GM23338 (cell line): ENCODE results near the gene KEL. TPM values are rescaled to one million over a fixed set of nuclear protein-coding genes. Genes with fewer than 3 reads are reported as not detected.

ENCODE experiments used
- ATAC-seq: fragments of 200-7000 bp; cut with Tn5 transposase; 3 replicates; pipeline ENCODE4 v1.9.1; 2020
- DNase-seq: peaks from one replicate; pipeline ENCODE4 v3.0.0-alpha.2; 2015; ENCODE audit warnings: low spot score
- H2AFZ ChIP-seq: fragments of 200-600 bp; sonication (generic); 2 replicates; pipeline ENCODE4 v1.8.0; 2016; ENCODE audit warnings: antibody characterized with exemption, mild to moderate bottlenecking, moderate library complexity
- H3F3A ChIP-seq: fragments of 200-600 bp; sonication (generic); replicated peaks from 2 replicates; pipeline ENCODE4 v1.8.0; 2017; ENCODE audit warnings: antibody characterized with exemption, mixed run types, low read depth
- H3K27ac ChIP-seq: fragments of 200-600 bp; sonication (generic); 2 replicates; pipeline ENCODE4 v1.6.1; 2016; ENCODE audit warnings: low read depth
- H3K27me3 ChIP-seq: fragments of 200-600 bp; sonication (generic); 2 replicates; pipeline ENCODE4 v1.8.0; 2016; ENCODE audit warnings: mild to moderate bottlenecking, mixed run types, moderate library complexity; ENCODE audit not compliant: insufficient read depth
- H3K36me3 ChIP-seq: fragments of 200-600 bp; sonication (generic); 2 replicates; pipeline ENCODE4 v1.8.0; 2016; ENCODE audit warnings: mild to moderate bottlenecking; ENCODE audit not compliant: insufficient read depth
- H3K4me1 ChIP-seq: fragments of 200-600 bp; sonication (generic); 2 replicates; pipeline ENCODE4 v1.8.0; 2016; ENCODE audit warnings: mild to moderate bottlenecking, moderate library complexity; ENCODE audit not compliant: insufficient read depth
- H3K4me2 ChIP-seq: fragments of 200-600 bp; sonication (generic); 2 replicates; pipeline ENCODE4 v1.7.1; 2017; ENCODE audit warnings: mixed run types
- H3K4me3 ChIP-seq: fragments of 200-600 bp; sonication (generic); 2 replicates; pipeline ENCODE4 v1.6.1; 2016; ENCODE audit warnings: mixed run types
- H3K79me2 ChIP-seq: fragments of 200-600 bp; sonication (generic); replicated peaks from 2 replicates; pipeline ENCODE4 v1.8.0; 2017; ENCODE audit warnings: mild to moderate bottlenecking; ENCODE audit not compliant: insufficient read depth
- H3K9me2 ChIP-seq: fragments of 200-600 bp; sonication (generic); 2 replicates; pipeline ENCODE4 v1.8.0; 2017; ENCODE audit not compliant: insufficient read depth
- H4K20me1 ChIP-seq: fragments of 200-600 bp; sonication (generic); replicated peaks from 2 replicates; pipeline ENCODE4 v1.8.0; 2017; ENCODE audit warnings: mild to moderate bottlenecking; ENCODE audit not compliant: insufficient read depth
- H3K27ac Mint-ChIP-seq: 2 replicates; pipeline ENCODE4 v1.8.0; 2020; ENCODE audit warnings: inconsistent platforms, mild to moderate bottlenecking, moderate library complexity, mixed read lengths
- H3K27me3 Mint-ChIP-seq: 3 replicates; pipeline ENCODE4 v1.8.0; 2022; ENCODE audit warnings: low read depth, mild to moderate bottlenecking, moderate library complexity, mixed read lengths, inconsistent platforms; ENCODE audit not compliant: insufficient read depth, poor library complexity
- H3K36me3 Mint-ChIP-seq: 3 replicates; pipeline ENCODE4 v1.8.0; 2021; ENCODE audit warnings: low read depth, mild to moderate bottlenecking, inconsistent platforms, moderate library complexity, mixed read lengths
- H3K4me1 Mint-ChIP-seq: 3 replicates; pipeline ENCODE4 v1.8.0; 2020; ENCODE audit warnings: mild to moderate bottlenecking, inconsistent platforms, mixed read lengths
- H3K4me3 Mint-ChIP-seq: 3 replicates; pipeline ENCODE4 v1.8.0; 2021; ENCODE audit warnings: moderate library complexity, mild to moderate bottlenecking, inconsistent platforms, mixed read lengths
- H3K9me3 Mint-ChIP-seq: 3 replicates; pipeline ENCODE4 v1.8.0; 2020; ENCODE audit warnings: moderate library complexity, mild to moderate bottlenecking, inconsistent platforms, mixed read lengths
- CREB1 ChIP-seq: fragments of 250-450 bp; sonication (Bioruptor Pico); IDR thresholded peaks from 2 replicates; pipeline ENCODE4 v1.5.0; 2020; ENCODE audit warnings: low read depth, mild to moderate bottlenecking, moderate library complexity
- EZH2 ChIP-seq: fragments of 200-600 bp; sonication (generic); IDR thresholded peaks from one replicate; pipeline ENCODE4 v1.8.0; 2017; ENCODE audit warnings: antibody characterized with exemption, mild to moderate bottlenecking, low read depth; ENCODE audit not compliant: unreplicated experiment
- EZH2phosphoT487 ChIP-seq: fragments of 200-600 bp; sonication (generic); IDR thresholded peaks from one replicate; pipeline ENCODE4 v1.8.1; 2018; ENCODE audit warnings: antibody characterized with exemption; ENCODE audit not compliant: unreplicated experiment
- NANOG ChIP-seq: IDR thresholded peaks from 2 replicates; pipeline ENCODE4 v1.6.1; 2016; ENCODE audit warnings: antibody characterized with exemption, borderline replicate concordance
- POLR2AphosphoS5 ChIP-seq: IDR thresholded peaks from 2 replicates; pipeline ENCODE4 v1.6.1; 2016; ENCODE audit warnings: antibody characterized with exemption, low read depth
- STAT1 ChIP-seq: IDR thresholded peaks from one replicate; pipeline ENCODE4 v1.6.1; 2016; ENCODE audit warnings: antibody characterized with exemption; ENCODE audit not compliant: unreplicated experiment
- ZNF331 ChIP-seq: fragments of 250-450 bp; sonication (Bioruptor Pico); IDR thresholded peaks from 2 replicates; pipeline ENCODE4 v1.5.0; 2020; ENCODE audit warnings: low read depth, mild to moderate bottlenecking, moderate library complexity
- polyA plus RNA-seq: library from polyadenylated mRNA; unstranded; fragments of >200 nt; fragmentation: Nextera tagmentation; extraction: Ambion mirVana; gene quantifications from 2 replicates; pipeline ENCODE4 v1.2.1, GENCODE V29; 2016
- total RNA-seq: library from RNA; depleted of rRNA; stranded (reverse); fragments of >200 nt; shearing (Covaris generic); gene quantifications from 2 replicates; pipeline ENCODE4 v1.2.3, GENCODE V29; 2014
- TF ChIP-seq, protein P1 (sequence below), 2 experiments: fragments of 200-600 bp in 1 of 2; sonication (generic) in 1 of 2; conservative IDR thresholded peaks; 2 replicates each; pipeline versions ENCODE4 v1.5.1 to v1.6.1; 2016 to 2017; ENCODE audit warnings: antibody characterized with exemption in 2 of 2, low read depth in 2 of 2, mild to moderate bottlenecking in 2 of 2, moderate library complexity in 1 of 2
- TF ChIP-seq, protein P2 (sequence below): IDR thresholded peaks from one replicate; pipeline ENCODE4 v1.6.1; 2018; ENCODE audit warnings: antibody characterized with exemption; ENCODE audit not compliant: unreplicated experiment
- TF ChIP-seq, protein P3 (sequence below): IDR thresholded peaks from 2 replicates; pipeline ENCODE4 v1.6.1; 2016; ENCODE audit warnings: antibody characterized with exemption

The KEL gene
- total and polyA plus RNA-seq, 2 experiments from 2014 or later: 1.2 to 3.6 TPM

DNA sequence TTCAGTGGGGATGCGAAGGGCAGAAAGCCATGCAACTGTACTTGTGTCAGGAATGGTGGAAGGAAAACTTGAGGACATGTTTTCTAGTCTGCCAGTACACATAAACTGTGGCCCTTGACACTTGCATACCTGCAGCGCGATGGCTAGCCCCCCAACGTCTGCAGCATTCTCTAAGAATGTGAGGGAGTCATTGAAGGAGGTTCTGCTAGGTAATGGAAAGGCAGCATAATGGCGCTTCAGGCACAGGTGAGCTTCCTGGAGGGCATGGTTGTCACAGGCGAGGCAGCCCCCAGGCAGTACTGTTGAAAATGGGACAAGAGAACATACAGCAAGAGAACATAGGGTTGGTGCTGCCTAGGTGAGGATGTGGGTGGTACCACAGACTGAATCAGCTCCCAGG, 19.4 kb downstream of the KEL start:
- no peak overlapping the region for H3K27ac Mint-ChIP-seq
- Histone ChIP-seq H3K79me2 (no peaks in the 10 kb centered on the region), H3K36me3 (no peaks in the 10 kb centered on the region), H2AFZ (no peak overlapping the region), H3K4me3 (no peak overlapping the region), H3K27ac (no peak overlapping the region), H3K4me2 (no peak overlapping the region), H3K4me1 (no peaks in the 10 kb centered on the region), H3F3A (no peaks in the 10 kb centered on the region), H3K27me3 (no peaks in the 10 kb centered on the region), H4K20me1 (no peaks in the 10 kb centered on the region), H3K9me2 (0 out of 2 replicates have a peak, but pooled peaks cover 7% of the 10 kb centered on the region)
- no peak for DNase-seq
- H3K4me1 Mint-ChIP-seq: peaks cover 3% of the 10 kb centered on the region
- no peak overlapping the region for H3K4me3 Mint-ChIP-seq
- H3K9me3 Mint-ChIP-seq: no peaks in the 10 kb centered on the region
- ATAC-seq: no peak
- TF ChIP-seq STAT1: no peak
- H3K27me3 Mint-ChIP-seq: peaks cover 5% of the 10 kb centered on the region
- H3K36me3 Mint-ChIP-seq: no peaks in the 10 kb centered on the region

DNA sequence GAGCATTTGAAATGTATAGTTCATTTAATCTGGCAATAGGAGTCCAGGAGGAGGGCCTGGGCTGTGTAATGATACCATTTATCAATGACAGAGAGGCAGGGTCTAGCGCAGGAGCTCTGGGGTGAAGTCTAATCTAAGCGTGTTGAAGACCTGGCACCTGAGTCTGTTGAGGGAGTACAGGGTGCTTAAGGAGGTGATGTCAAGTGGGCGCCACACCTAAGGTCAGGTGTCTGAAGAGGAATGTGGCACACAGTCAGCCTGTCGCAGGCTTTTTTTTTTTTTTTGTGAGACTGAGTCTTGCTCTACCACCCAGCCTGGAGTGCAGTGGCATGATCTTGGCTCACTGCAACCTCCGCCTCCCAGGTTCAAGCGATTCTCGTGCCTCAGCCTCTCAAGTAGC, 20.6 kb downstream of the KEL start:
- Histone ChIP-seq H3K79me2 (no peaks in the 10 kb centered on the region), H2AFZ (no peak overlapping the region), H3K4me3 (no peak overlapping the region), H3F3A (no peaks in the 10 kb centered on the region), H3K4me2 (no peak overlapping the region), H3K27ac (no peak overlapping the region), H3K36me3 (no peaks in the 10 kb centered on the region), H3K4me1 (no peaks in the 10 kb centered on the region), H4K20me1 (no peaks in the 10 kb centered on the region), H3K9me2 (0 out of 2 replicates have a peak, but pooled peaks cover 7% of the 10 kb centered on the region), H3K27me3 (no peaks in the 10 kb centered on the region)
- ATAC-seq (no peak), DNase-seq (no peak)
- no peaks in the 10 kb centered on the region for H3K9me3 Mint-ChIP-seq
- H3K36me3 Mint-ChIP-seq: no peaks in the 10 kb centered on the region
- no peak overlapping the region for H3K4me3 Mint-ChIP-seq
- peaks cover 3% of the 10 kb centered on the region for H3K4me1 Mint-ChIP-seq
- H3K27ac Mint-ChIP-seq: no peak overlapping the region
- H3K27me3 Mint-ChIP-seq: peaks cover 6% of the 10 kb centered on the region
- TF ChIP-seq, protein P1, sequence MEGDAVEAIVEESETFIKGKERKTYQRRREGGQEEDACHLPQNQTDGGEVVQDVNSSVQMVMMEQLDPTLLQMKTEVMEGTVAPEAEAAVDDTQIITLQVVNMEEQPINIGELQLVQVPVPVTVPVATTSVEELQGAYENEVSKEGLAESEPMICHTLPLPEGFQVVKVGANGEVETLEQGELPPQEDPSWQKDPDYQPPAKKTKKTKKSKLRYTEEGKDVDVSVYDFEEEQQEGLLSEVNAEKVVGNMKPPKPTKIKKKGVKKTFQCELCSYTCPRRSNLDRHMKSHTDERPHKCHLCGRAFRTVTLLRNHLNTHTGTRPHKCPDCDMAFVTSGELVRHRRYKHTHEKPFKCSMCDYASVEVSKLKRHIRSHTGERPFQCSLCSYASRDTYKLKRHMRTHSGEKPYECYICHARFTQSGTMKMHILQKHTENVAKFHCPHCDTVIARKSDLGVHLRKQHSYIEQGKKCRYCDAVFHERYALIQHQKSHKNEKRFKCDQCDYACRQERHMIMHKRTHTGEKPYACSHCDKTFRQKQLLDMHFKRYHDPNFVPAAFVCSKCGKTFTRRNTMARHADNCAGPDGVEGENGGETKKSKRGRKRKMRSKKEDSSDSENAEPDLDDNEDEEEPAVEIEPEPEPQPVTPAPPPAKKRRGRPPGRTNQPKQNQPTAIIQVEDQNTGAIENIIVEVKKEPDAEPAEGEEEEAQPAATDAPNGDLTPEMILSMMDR (conservative IDR thresholded peaks at IDR 0.05; ENCODE audit: low read depth in 2 of 2): no peak
- TF ChIP-seq, protein P2, sequence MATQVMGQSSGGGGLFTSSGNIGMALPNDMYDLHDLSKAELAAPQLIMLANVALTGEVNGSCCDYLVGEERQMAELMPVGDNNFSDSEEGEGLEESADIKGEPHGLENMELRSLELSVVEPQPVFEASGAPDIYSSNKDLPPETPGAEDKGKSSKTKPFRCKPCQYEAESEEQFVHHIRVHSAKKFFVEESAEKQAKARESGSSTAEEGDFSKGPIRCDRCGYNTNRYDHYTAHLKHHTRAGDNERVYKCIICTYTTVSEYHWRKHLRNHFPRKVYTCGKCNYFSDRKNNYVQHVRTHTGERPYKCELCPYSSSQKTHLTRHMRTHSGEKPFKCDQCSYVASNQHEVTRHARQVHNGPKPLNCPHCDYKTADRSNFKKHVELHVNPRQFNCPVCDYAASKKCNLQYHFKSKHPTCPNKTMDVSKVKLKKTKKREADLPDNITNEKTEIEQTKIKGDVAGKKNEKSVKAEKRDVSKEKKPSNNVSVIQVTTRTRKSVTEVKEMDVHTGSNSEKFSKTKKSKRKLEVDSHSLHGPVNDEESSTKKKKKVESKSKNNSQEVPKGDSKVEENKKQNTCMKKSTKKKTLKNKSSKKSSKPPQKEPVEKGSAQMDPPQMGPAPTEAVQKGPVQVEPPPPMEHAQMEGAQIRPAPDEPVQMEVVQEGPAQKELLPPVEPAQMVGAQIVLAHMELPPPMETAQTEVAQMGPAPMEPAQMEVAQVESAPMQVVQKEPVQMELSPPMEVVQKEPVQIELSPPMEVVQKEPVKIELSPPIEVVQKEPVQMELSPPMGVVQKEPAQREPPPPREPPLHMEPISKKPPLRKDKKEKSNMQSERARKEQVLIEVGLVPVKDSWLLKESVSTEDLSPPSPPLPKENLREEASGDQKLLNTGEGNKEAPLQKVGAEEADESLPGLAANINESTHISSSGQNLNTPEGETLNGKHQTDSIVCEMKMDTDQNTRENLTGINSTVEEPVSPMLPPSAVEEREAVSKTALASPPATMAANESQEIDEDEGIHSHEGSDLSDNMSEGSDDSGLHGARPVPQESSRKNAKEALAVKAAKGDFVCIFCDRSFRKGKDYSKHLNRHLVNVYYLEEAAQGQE: no peak
- TF ChIP-seq CREB1 (no peak), POLR2AphosphoS5 (no peak), STAT1 (no peak), EZH2 (no peak), NANOG (no peak), EZH2phosphoT487 (no peak), ZNF331 (CRISPR knock-in tag) (no peak)
- TF ChIP-seq, protein P3, sequence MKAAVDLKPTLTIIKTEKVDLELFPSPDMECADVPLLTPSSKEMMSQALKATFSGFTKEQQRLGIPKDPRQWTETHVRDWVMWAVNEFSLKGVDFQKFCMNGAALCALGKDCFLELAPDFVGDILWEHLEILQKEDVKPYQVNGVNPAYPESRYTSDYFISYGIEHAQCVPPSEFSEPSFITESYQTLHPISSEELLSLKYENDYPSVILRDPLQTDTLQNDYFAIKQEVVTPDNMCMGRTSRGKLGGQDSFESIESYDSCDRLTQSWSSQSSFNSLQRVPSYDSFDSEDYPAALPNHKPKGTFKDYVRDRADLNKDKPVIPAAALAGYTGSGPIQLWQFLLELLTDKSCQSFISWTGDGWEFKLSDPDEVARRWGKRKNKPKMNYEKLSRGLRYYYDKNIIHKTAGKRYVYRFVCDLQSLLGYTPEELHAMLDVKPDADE: no peak
